SK-N-SH treated with all-trans-retinoic acid at 6 μM for 48 hours (cell line): Measurements from ENCODE around the gene LMCD1.

ENCODE experiments used
- ISL1 ChIP-seq: fragments of 250-450 bp; sonication (Bioruptor Pico); IDR thresholded peaks from 2 replicates; pipeline ENCODE4 v2.1.2; 2022; ENCODE audit warnings: mild to moderate bottlenecking, moderate library complexity
- PATZ1 ChIP-seq: fragments of 250-450 bp; sonication (Bioruptor Pico); IDR thresholded peaks from 2 replicates; pipeline ENCODE4 v1.8.0; 2020; ENCODE audit warnings: mild to moderate bottlenecking, moderate library complexity, borderline replicate concordance
- RARB ChIP-seq: fragments of 250-450 bp; sonication (Bioruptor Pico); IDR thresholded peaks from 2 replicates; pipeline ENCODE4 v1.8.0; 2021; ENCODE audit warnings: mild to moderate bottlenecking, moderate library complexity
- SNAI2 ChIP-seq: fragments of 250-450 bp; sonication (Bioruptor Pico); IDR thresholded peaks from 2 replicates; pipeline ENCODE4 v1.5.0; 2020; ENCODE audit warnings: mild to moderate bottlenecking, moderate library complexity
- TCF4 ChIP-seq: fragments of 250-450 bp; sonication (Bioruptor Pico); IDR thresholded peaks from 2 replicates; pipeline ENCODE4 v1.8.0; 2021; ENCODE audit warnings: mild to moderate bottlenecking, moderate library complexity, borderline replicate concordance
- TOX ChIP-seq: fragments of 250-450 bp; sonication (Bioruptor Pico); IDR thresholded peaks from 2 replicates; pipeline ENCODE4 v1.8.0; 2021; ENCODE audit warnings: mild to moderate bottlenecking, moderate library complexity, borderline replicate concordance
- ZC3H10 ChIP-seq: fragments of 250-450 bp; sonication (Bioruptor Pico); IDR thresholded peaks from 2 replicates; pipeline ENCODE4 v1.5.1; 2021; ENCODE audit warnings: mild to moderate bottlenecking, moderate library complexity
- ZFP3 ChIP-seq: fragments of 250-450 bp; sonication (Bioruptor Pico); IDR thresholded peaks from 2 replicates; pipeline ENCODE4 v1.5.0; 2020; ENCODE audit warnings: mild to moderate bottlenecking, moderate library complexity
- ZFP30 ChIP-seq: fragments of 450-650 bp; formaldehyde crosslinking; IDR thresholded peaks from 2 replicates; pipeline ENCODE4 v1.5.0; 2022; ENCODE audit warnings: mild to moderate bottlenecking, moderate library complexity
- ZNF565 ChIP-seq: fragments of 450-650 bp; formaldehyde crosslinking; conservative IDR thresholded peaks from 2 replicates; pipeline ENCODE4 v1.5.0; 2020; ENCODE audit warnings: low read depth, mild to moderate bottlenecking, moderate library complexity
- ZNF70 ChIP-seq: fragments of 450-650 bp; formaldehyde crosslinking; IDR thresholded peaks from 2 replicates; pipeline ENCODE4 v1.5.0; 2020; ENCODE audit warnings: mild to moderate bottlenecking, moderate library complexity
- TF ChIP-seq, protein P1 (sequence below): fragments of 250-450 bp; sonication (Bioruptor Pico); IDR thresholded peaks from 2 replicates; pipeline ENCODE4 v1.8.0; 2021; ENCODE audit warnings: low read depth, mild to moderate bottlenecking, moderate library complexity, borderline replicate concordance

- TF ChIP-seq TOX (CRISPR knock-in tag) (no peak), ZC3H10 (CRISPR knock-in tag) (no peak), TCF4 (CRISPR knock-in tag) (no peak), ZFP3 (no peak), RARB (CRISPR knock-in tag) (no peak), ZNF565 (no peak), ZNF70 (CRISPR knock-in tag) (no peak), SNAI2 (CRISPR knock-in tag) (no peak), ZFP30 (no peak), ISL1 (no peak), PATZ1 (CRISPR knock-in tag) (no peak)
- TF ChIP-seq, protein P1, sequence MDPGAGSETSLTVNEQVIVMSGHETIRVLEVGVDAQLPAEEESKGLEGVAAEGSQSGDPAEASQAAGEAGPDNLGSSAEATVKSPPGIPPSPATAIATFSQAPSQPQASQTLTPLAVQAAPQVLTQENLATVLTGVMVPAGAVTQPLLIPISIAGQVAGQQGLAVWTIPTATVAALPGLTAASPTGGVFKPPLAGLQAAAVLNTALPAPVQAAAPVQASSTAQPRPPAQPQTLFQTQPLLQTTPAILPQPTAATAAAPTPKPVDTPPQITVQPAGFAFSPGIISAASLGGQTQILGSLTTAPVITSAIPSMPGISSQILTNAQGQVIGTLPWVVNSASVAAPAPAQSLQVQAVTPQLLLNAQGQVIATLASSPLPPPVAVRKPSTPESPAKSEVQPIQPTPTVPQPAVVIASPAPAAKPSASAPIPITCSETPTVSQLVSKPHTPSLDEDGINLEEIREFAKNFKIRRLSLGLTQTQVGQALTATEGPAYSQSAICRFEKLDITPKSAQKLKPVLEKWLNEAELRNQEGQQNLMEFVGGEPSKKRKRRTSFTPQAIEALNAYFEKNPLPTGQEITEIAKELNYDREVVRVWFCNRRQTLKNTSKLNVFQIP (CRISPR knock-in tag), result no peak
Observed at GRCh38 chr3:8604988-8605387, 103.4 kb downstream of the LMCD1 start.
